ENCODE results near the gene CCDC107.

DNA sequence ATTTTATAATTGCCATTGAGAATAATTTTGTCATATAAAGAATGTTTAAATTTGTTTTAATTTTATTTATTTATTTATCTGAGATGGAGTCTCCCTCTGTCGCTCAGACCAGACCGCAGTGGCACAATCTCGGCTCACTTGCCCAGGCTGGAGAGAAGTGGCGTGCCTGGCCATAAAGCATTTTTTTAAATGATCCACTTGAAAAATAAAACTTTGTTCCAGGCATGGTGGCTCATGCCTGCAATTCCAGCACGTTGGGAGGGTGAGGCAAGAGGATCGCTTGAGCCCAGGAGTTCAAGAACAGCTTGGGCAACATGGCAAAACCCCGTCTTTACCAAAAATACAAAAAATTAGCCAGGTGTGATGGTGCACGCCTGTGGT lies 5.3 kb upstream of the CCDC107 start:
- TF ChIP-seq GATA2 (IDR thresholded peaks at IDR 0.05; ENCODE audit: low read depth, low read length) = no peak
- no peak for TF ChIP-seq GATA3 (IDR thresholded peaks at IDR 0.05; ENCODE audit: low read depth, low read length)
